ENCODE data around the gene PIP5K1B. TPM values are rescaled to one million over a fixed set of nuclear protein-coding genes. Genes with fewer than 3 reads are reported as not detected.
A peak's percentile ranks its signal among the peaks of the same experiment; 100 is the strongest.

PIP5K1B gene
- total and polyA plus RNA-seq, 2 experiments from 2014 or later: 1.3 to 2.8 TPM

DNA sequence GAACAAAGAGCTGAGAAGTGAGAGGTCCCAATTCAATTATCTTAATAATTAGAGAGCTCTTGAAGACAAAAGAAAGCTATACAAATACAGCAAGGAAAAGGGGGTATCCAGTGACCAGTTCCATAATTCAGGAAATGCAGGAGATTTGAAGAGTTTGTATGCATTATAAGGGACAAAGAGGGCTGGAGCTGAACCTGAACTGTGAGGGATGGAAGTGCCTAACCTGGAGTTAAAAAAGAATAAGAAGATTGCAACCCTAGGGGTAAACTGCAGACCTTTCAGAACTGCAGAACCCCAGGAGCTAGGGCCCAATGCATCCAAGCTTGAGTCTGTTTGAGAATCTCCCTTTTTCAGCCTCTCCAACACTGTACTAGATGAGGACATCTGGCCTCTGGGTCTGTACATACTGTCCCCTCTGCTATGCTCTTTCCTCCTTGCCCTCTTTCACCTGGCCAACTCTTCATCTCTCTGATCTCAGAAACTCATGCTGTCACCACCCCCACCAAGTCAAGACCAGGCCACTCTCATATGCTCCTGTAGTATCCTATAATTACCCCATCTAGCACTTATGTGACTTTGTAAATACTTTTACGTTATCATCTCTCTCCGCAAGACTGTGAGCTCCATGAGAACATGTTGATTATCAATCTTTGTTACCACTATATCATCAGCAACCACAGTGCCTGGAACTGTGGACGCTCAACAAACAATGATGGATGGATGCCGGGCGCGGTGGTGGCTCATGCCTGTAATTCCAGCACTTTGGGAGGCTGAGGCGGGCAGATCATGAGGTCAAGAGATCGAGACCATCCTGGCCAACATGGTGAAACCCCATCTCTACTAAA lies 315.5 kb downstream of the PIP5K1B start:
- Histone ChIP-seq H3K27me3 (ENCODE audit: insufficient read depth) (no peaks in the 10 kb centered on the region), H3K36me3 (ENCODE audit: insufficient read depth) (no peaks in the 10 kb centered on the region), H3K4me3 (no peak overlapping the region), H4K20me1 (replicated peaks; ENCODE audit: insufficient read depth) (no peaks in the 10 kb centered on the region), H3F3A (replicated peaks; ENCODE audit: low read depth) (peaks cover 4% of the 10 kb centered on the region; the same call in 1 of the 2 replicates), H3K79me2 (replicated peaks; ENCODE audit: insufficient read depth) (no peaks in the 10 kb centered on the region), H3K27ac (ENCODE audit: low read depth) (no peak overlapping the region), H3K9me2 (ENCODE audit: insufficient read depth) (no peaks in the 10 kb centered on the region; the same call in 1 of the 2 replicates), H3K4me1 (ENCODE audit: insufficient read depth) (peaks cover 20% of the 10 kb centered on the region), H3K4me2 (no peak overlapping the region), H2AFZ (peak overlapping the region; percentile 69; the same call in 1 of the 2 replicates)
- ATAC-seq (no peak), DNase-seq (ENCODE audit: low spot score) (no peak)
- Mint-ChIP-seq H3K4me1 (peaks cover 34% of the 10 kb centered on the region), H3K27ac (no peak overlapping the region), H3K9me3 (no peaks in the 10 kb centered on the region; the same call in 2 of the 3 replicates), H3K4me3 (no peak overlapping the region), H3K27me3 (ENCODE audit: insufficient read depth, low read depth, poor library complexity) (peaks cover 4% of the 10 kb centered on the region), H3K36me3 (ENCODE audit: low read depth) (no peaks in the 10 kb centered on the region)
- TF ChIP-seq ZNF114 (CRISPR knock-in tag; IDR thresholded peaks at IDR 0.05): no peak
- TF ChIP-seq STAT1 (IDR thresholded peaks at IDR 0.05; ENCODE audit: unreplicated experiment): no peak
- TF ChIP-seq EZH2phosphoT487 (IDR thresholded peaks at IDR 0.05; ENCODE audit: unreplicated experiment): no peak
- TF ChIP-seq, protein P1, sequence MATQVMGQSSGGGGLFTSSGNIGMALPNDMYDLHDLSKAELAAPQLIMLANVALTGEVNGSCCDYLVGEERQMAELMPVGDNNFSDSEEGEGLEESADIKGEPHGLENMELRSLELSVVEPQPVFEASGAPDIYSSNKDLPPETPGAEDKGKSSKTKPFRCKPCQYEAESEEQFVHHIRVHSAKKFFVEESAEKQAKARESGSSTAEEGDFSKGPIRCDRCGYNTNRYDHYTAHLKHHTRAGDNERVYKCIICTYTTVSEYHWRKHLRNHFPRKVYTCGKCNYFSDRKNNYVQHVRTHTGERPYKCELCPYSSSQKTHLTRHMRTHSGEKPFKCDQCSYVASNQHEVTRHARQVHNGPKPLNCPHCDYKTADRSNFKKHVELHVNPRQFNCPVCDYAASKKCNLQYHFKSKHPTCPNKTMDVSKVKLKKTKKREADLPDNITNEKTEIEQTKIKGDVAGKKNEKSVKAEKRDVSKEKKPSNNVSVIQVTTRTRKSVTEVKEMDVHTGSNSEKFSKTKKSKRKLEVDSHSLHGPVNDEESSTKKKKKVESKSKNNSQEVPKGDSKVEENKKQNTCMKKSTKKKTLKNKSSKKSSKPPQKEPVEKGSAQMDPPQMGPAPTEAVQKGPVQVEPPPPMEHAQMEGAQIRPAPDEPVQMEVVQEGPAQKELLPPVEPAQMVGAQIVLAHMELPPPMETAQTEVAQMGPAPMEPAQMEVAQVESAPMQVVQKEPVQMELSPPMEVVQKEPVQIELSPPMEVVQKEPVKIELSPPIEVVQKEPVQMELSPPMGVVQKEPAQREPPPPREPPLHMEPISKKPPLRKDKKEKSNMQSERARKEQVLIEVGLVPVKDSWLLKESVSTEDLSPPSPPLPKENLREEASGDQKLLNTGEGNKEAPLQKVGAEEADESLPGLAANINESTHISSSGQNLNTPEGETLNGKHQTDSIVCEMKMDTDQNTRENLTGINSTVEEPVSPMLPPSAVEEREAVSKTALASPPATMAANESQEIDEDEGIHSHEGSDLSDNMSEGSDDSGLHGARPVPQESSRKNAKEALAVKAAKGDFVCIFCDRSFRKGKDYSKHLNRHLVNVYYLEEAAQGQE (IDR thresholded peaks at IDR 0.05; ENCODE audit: unreplicated experiment): no peak
- TF ChIP-seq, protein P2, sequence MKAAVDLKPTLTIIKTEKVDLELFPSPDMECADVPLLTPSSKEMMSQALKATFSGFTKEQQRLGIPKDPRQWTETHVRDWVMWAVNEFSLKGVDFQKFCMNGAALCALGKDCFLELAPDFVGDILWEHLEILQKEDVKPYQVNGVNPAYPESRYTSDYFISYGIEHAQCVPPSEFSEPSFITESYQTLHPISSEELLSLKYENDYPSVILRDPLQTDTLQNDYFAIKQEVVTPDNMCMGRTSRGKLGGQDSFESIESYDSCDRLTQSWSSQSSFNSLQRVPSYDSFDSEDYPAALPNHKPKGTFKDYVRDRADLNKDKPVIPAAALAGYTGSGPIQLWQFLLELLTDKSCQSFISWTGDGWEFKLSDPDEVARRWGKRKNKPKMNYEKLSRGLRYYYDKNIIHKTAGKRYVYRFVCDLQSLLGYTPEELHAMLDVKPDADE (IDR thresholded peaks at IDR 0.05): no peak
- no peak for TF ChIP-seq EZH2 (IDR thresholded peaks at IDR 0.05; ENCODE audit: low read depth, unreplicated experiment)

DNA sequence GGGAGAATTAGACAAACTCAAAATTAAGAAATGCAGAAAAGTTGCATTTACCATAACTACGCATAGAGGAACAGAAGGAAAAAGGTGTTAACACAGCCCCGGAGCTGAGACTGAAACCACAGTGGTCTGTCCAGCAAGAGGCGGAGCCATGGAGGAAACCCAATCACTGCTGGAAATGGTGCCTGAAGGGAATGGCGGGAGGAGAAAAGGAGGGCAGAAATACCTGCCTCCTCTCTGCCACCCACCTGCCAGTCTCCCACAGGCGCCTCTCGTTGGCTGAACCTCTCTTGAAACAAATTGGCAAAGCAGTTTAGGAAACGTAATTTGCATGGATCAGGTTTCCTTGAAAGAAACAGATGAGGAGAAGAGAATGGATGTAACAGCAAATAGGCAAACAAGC lies 318.6 kb downstream of the PIP5K1B start:
- peak; percentile 58 for DNase-seq (ENCODE audit: low spot score)
- Histone ChIP-seq H3K36me3 (ENCODE audit: insufficient read depth) (no peaks in the 10 kb centered on the region), H2AFZ (peak overlapping the region; percentile 1), H3K27ac (ENCODE audit: low read depth) (no peak overlapping the region), H3K9me2 (ENCODE audit: insufficient read depth) (no peaks in the 10 kb centered on the region; the same call in 1 of the 2 replicates), H3K4me2 (no peak overlapping the region), H4K20me1 (replicated peaks; ENCODE audit: insufficient read depth) (no peaks in the 10 kb centered on the region), H3K79me2 (replicated peaks; ENCODE audit: insufficient read depth) (no peaks in the 10 kb centered on the region), H3K27me3 (ENCODE audit: insufficient read depth) (no peaks in the 10 kb centered on the region), H3F3A (replicated peaks; ENCODE audit: low read depth) (0 out of 2 replicates have a peak, but pooled peaks cover 4% of the 10 kb centered on the region), H3K4me3 (no peak overlapping the region), H3K4me1 (ENCODE audit: insufficient read depth) (peaks cover 10% of the 10 kb centered on the region)
- no peak overlapping the region for H3K4me3 Mint-ChIP-seq
- peak; percentile 77 for ATAC-seq
- peaks cover 22% of the 10 kb centered on the region for H3K4me1 Mint-ChIP-seq
- H3K9me3 Mint-ChIP-seq: no peaks in the 10 kb centered on the region; the same call in 2 of the 3 replicates
- no peak overlapping the region for H3K27ac Mint-ChIP-seq
- H3K36me3 Mint-ChIP-seq (ENCODE audit: low read depth): no peaks in the 10 kb centered on the region
- peaks cover 3% of the 10 kb centered on the region for H3K27me3 Mint-ChIP-seq (ENCODE audit: insufficient read depth, low read depth, poor library complexity)
- TF ChIP-seq STAT1 (IDR thresholded peaks at IDR 0.05; ENCODE audit: unreplicated experiment): no peak
- no peak for TF ChIP-seq NANOG (IDR thresholded peaks at IDR 0.05; ENCODE audit: borderline replicate concordance)
- no peak for TF ChIP-seq EZH2phosphoT487 (IDR thresholded peaks at IDR 0.05; ENCODE audit: unreplicated experiment)
- TF ChIP-seq CREB1 (CRISPR knock-in tag; IDR thresholded peaks at IDR 0.05; ENCODE audit: low read depth): no peak
- no peak for TF ChIP-seq ZNF331 (CRISPR knock-in tag; IDR thresholded peaks at IDR 0.05; ENCODE audit: low read depth)
- TF ChIP-seq JUNB (IDR thresholded peaks at IDR 0.05; ENCODE audit: unreplicated experiment): no peak
- no peak for TF ChIP-seq ZNF114 (CRISPR knock-in tag; IDR thresholded peaks at IDR 0.05)
- no peak for TF ChIP-seq EZH2 (IDR thresholded peaks at IDR 0.05; ENCODE audit: low read depth, unreplicated experiment)
- TF ChIP-seq, protein P1 (IDR thresholded peaks at IDR 0.05; ENCODE audit: unreplicated experiment): no peak

Measured in GM23338 (cell line).